GM13977 (cell line): ENCODE measurements around the gene SAXO1.
A peak's percentile ranks its signal among the peaks of the same experiment; 100 is the strongest.

ENCODE experiments used
- DNase-seq: peaks from one replicate; pipeline ENCODE4 v3.0.0; 2012; ENCODE audit warnings: low spot score
- CTCF ChIP-seq: IDR thresholded peaks from 2 replicates; pipeline ENCODE4 v1.5.1; 2012; ENCODE audit warnings: mild to moderate bottlenecking, control low read depth; ENCODE audit not compliant: insufficient read depth; ENCODE audit errors: extremely low read depth, missing control alignments
- in situ Hi-C: fragments of 300-500 bp; cut with MboI; formaldehyde crosslinking; loops from one replicate; pipeline ENCODE4 v1.12.0; 2022; ENCODE audit warnings: low sequenced_read_pairs, low pct_unique_long_range_greater_than_20kb, mixed read lengths, inconsistent platforms; ENCODE audit not compliant: unreplicated experiment

The SAXO1 gene

GRCh38 chr9:19049917-19050636, 17.1 kb upstream of the SAXO1 start:
- TF ChIP-seq CTCF: no peak
- DNase-seq: no peak
- in situ Hi-C loops: loop anchor here (25.0 kb wide), 1 partner anchor 788 kb away; no protein-coding TSS in a partner anchor

- DNase-seq: peak; percentile 96
- TF ChIP-seq CTCF: peak; percentile 74
- in situ Hi-C loops: loop anchor here (25.0 kb wide), 1 partner anchor 787 kb away; no protein-coding TSS in a partner anchor
Measured at GRCh38 chr9:19048966-19049916, 16.2 kb upstream of the SAXO1 start, which contains the start of gene RRAGA. RRAGA (plus strand) TSS chr9:19049427; CDS start chr9:19049660, 233 bp downstream.

GRCh38 chr9:19036611-19037010, 3.6 kb upstream of the SAXO1 start:
- no peak for DNase-seq
- in situ Hi-C loops: loop anchor here (25.0 kb wide), 1 partner anchor 774 kb away; no protein-coding TSS in a partner anchor

GRCh38 chr9:19032406-19032805, 603 bp downstream of the SAXO1 start:
- DNase-seq: no peak
- no peak for TF ChIP-seq CTCF
- in situ Hi-C loops: loop anchor here (25.0 kb wide), 1 partner anchor 770 kb away; no protein-coding TSS in a partner anchor

More at GRCh38 chr9:19036611-19037010, 3.6 kb upstream of the SAXO1 start:
- TF ChIP-seq CTCF: peak; percentile 22

- in situ Hi-C loops: loop anchor here (25.0 kb wide), 1 partner anchor 769 kb away; no protein-coding TSS in a partner anchor
- no peak for TF ChIP-seq CTCF
- peak; percentile 45 for DNase-seq
Measured at GRCh38 chr9:19030899-19031298, 2.1 kb downstream of the SAXO1 start.

- peak; percentile 72 for DNase-seq
- in situ Hi-C loops: loop anchor here (25.0 kb wide), 1 partner anchor 767 kb away; no protein-coding TSS in a partner anchor
- TF ChIP-seq CTCF: peak; percentile 74
Measured at GRCh38 chr9:19028835-19029451, 4.1 kb downstream of the SAXO1 start.
